Stomach (tissue), 4 donors: ENCODE measurements around the gene ZNF821.

ENCODE experiments used
- EP300 ChIP-seq: sonication (generic); formaldehyde crosslinking; IDR thresholded peaks from one replicate; pipeline ENCODE4 v1.6.1; 2017; ENCODE audit warnings: antibody characterized with exemption
- POLR2A ChIP-seq, 4 donors: fragments of 450-650 bp; IDR thresholded peaks; one replicate each; pipeline ENCODE4 v1.6.1; 2016; ENCODE audit warnings: antibody characterized with exemption in 4 of 4, control low read depth in 2 of 4, mild to moderate bottlenecking in 1 of 4, moderate library complexity in 1 of 4
- POLR2AphosphoS5 ChIP-seq, 3 donors: sonication (generic); formaldehyde crosslinking; IDR thresholded peaks; one replicate each; pipeline ENCODE4 v1.6.1; 2016; ENCODE audit warnings: antibody characterized with exemption in 3 of 3
- TF ChIP-seq, protein P1 (sequence below), 7 experiments: fragments of 450-650 bp in 4 of 7; fragments of 200-600 bp in 3 of 7; sonication (generic) in 3 of 7; IDR thresholded peaks; one replicate each; pipeline ENCODE4 v1.5.1; 2016 to 2019; ENCODE audit warnings: antibody characterized with exemption in 7 of 7, control low read depth in 2 of 7, mild to moderate bottlenecking in 1 of 7

DNA sequence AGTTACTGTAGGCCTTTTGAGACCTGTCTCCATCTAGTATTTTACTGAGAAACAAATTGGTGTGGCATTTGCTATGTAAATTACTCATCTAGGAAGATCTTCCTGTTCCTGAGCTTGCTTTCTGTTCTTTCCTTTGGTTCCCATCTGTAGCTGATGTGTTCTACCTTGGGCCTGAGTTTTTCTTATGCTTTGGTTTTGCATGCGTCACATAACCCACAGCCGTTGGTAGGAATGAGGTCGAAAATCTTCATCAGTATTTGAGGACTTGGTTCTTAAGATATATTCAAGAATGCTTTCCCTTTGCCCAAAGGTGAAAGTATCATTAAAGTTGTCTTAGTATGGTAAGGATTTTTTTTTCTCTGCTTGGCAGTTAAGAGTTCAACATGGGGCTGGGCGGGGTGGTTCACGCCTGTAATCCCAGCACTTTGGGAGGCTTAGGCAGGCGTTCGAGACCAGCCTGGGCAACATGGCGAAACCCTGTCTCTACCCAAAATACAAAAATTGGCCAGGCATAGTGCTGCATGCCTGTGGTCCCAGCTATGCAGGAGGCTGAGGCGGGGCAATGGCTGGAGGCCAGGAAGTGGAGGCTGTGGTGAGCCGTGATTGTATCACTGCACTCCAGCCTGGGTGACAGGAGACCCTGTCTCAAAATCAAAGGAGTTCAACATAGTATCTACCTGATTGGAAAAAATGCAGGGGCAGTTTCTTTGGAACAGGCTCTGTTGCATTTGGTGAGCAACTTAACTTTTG lies 40.1 kb upstream of the ZNF821 start:
- TF ChIP-seq, protein P1, sequence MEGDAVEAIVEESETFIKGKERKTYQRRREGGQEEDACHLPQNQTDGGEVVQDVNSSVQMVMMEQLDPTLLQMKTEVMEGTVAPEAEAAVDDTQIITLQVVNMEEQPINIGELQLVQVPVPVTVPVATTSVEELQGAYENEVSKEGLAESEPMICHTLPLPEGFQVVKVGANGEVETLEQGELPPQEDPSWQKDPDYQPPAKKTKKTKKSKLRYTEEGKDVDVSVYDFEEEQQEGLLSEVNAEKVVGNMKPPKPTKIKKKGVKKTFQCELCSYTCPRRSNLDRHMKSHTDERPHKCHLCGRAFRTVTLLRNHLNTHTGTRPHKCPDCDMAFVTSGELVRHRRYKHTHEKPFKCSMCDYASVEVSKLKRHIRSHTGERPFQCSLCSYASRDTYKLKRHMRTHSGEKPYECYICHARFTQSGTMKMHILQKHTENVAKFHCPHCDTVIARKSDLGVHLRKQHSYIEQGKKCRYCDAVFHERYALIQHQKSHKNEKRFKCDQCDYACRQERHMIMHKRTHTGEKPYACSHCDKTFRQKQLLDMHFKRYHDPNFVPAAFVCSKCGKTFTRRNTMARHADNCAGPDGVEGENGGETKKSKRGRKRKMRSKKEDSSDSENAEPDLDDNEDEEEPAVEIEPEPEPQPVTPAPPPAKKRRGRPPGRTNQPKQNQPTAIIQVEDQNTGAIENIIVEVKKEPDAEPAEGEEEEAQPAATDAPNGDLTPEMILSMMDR (IDR thresholded peaks at IDR 0.05): no peak
- TF ChIP-seq POLR2A (IDR thresholded peaks at IDR 0.05): no peak
- no peak for TF ChIP-seq POLR2AphosphoS5 (IDR thresholded peaks at IDR 0.05)
- no peak for TF ChIP-seq EP300
